Psoas muscle (tissue), 8 donors: ENCODE measurements around the gene AGAP3. TPM values are rescaled to one million over a fixed set of nuclear protein-coding genes. Genes with fewer than 3 reads are reported as not detected.

ENCODE experiments used
- ATAC-seq, 4 donors: fragments of 200-7000 bp; cut with Tn5 transposase; one replicate each; pipeline ENCODE4 v1.9.1; 2020; ENCODE audit warnings: moderate library complexity in 3 of 4, mild to moderate bottlenecking in 2 of 4
- DNase-seq, 2 donors: peaks; one replicate each; pipeline ENCODE4 v3.0.0-alpha.2; 2020
- H3K27ac ChIP-seq: fragments of 200-600 bp; one replicate; pipeline ENCODE4 v1.8.0; 2022
- H3K27me3 ChIP-seq, 3 donors: fragments of 200-600 bp in 1 of 3; one replicate each; pipeline versions ENCODE4 v1.6.1 to v1.8.0; 2013 to 2022; ENCODE audit warnings: low read length in 2 of 3, mild to moderate bottlenecking in 2 of 3, moderate library complexity in 1 of 3; ENCODE audit not compliant: insufficient read depth in 3 of 3
- H3K36me3 ChIP-seq, 2 donors: fragments of 200-600 bp in 1 of 2; one replicate each; pipeline versions ENCODE4 v1.6.1 to v1.8.0; 2013 to 2022; ENCODE audit warnings: low read depth in 1 of 2, mild to moderate bottlenecking in 1 of 2, moderate library complexity in 1 of 2; ENCODE audit not compliant: insufficient read depth in 1 of 2
- H3K4me1 ChIP-seq: fragments of 200-600 bp; one replicate; pipeline ENCODE4 v1.8.0; 2022
- H3K4me3 ChIP-seq: fragments of 200-600 bp; one replicate; pipeline ENCODE4 v1.8.0; 2022; ENCODE audit warnings: mild to moderate bottlenecking
- H3K9me3 ChIP-seq: fragments of 200-600 bp; one replicate; pipeline ENCODE4 v1.8.0; 2022
- WGBS, 3 donors: extraction: QIAGEN DNeasy Blood & Tissue Kit; methylation state at CpG; one replicate each; pipeline versions ENCODE4 v1.1.6 to v1.1.7; 2013; 5-methylcytosine and 5-hydroxymethylcytosine counted together
- intact Hi-C, 2 donors: fragments of 100-400 bp; cut with DNase I; formaldehyde crosslinking; loops; one replicate each; pipeline versions ENCODE4 v1.11.0 to v1.14.2; 2022
- polyA plus RNA-seq, 3 donors: library from polyadenylated mRNA; stranded (reverse); fragments of 200-250 nt; gene quantifications; one replicate each; pipeline ENCODE4 v1.2.3, GENCODE V29; 2013
- total RNA-seq, 4 donors: library from RNA; stranded (reverse); fragmentation: NEBNext Ultra II Directional in 2 of 4; extraction: Animal tissue kit (Norgen Biotek cat#: 25700) in 2 of 4; gene quantifications; one replicate each; pipeline versions ENCODE4 v1.2.1 to v1.2.4, GENCODE V29; 2021 to 2023
- TF ChIP-seq, protein P1 (sequence below): fragments of 200-600 bp; IDR thresholded peaks from one replicate; pipeline ENCODE4 v1.8.0; 2022; ENCODE audit warnings: antibody characterized with exemption
- donor health status: healthy with polysubstance abuse.
- donor health status: DM: no; HTN: no; CAD: no; lungs with moderate emphysema.
- donor health status: Bipolar disorder and iron deficiency.
- donor health status: healthy.
- donor health status: DM: yes; HTN: yes; CAD: no.
- donor health status: DM: no; HTN: no; CAD: no.
- donor health status: DM: no; HTN: no; CAD: no.
- donor health status: DM: yes; HTN: yes; CAD: no.

The AGAP3 gene
- total and polyA plus RNA-seq, 7 donors = 38.4 to 75.3 (median 51.4) TPM

DNA sequence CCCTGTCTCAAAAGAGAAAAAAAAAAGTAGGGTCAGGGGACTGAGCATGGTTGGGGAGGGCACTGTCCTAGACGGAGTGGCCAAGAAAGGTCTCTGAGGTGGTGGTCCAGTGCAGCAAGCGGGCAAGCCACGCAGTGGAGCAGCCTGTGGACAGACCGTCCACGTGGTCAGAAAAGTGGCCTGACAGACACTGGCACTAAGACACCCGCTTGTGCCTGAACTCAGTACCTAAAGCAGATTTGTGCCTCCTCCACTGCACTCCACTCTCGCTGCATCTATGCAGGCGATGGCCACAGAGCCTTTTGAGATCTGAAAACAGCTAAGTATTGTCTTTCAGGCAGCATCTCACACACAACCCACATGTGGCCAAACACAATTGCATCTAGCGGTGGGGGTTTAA is 92.0 kb downstream of the AGAP3 start:
- Histone ChIP-seq H3K27me3 (no peaks in the 10 kb centered on the region), H3K4me1 (peaks cover 26% of the 10 kb centered on the region), H3K4me3 (no peak overlapping the region), H3K27ac (peak overlapping the region; percentile 36), H3K9me3 (no peaks in the 10 kb centered on the region), H3K36me3 (peaks cover 0 to 20% of the 10 kb centered on the region in 2 donors)
- 61 to 88% (median 61%) methylated on average over 9 of the region's 9 CpGs for WGBS, 3 donors
- DNase-seq (no peak), ATAC-seq (peak in 1 of 4 donors; percentile 17)
- intact Hi-C loops = no loop called here
- TF ChIP-seq, protein P1, sequence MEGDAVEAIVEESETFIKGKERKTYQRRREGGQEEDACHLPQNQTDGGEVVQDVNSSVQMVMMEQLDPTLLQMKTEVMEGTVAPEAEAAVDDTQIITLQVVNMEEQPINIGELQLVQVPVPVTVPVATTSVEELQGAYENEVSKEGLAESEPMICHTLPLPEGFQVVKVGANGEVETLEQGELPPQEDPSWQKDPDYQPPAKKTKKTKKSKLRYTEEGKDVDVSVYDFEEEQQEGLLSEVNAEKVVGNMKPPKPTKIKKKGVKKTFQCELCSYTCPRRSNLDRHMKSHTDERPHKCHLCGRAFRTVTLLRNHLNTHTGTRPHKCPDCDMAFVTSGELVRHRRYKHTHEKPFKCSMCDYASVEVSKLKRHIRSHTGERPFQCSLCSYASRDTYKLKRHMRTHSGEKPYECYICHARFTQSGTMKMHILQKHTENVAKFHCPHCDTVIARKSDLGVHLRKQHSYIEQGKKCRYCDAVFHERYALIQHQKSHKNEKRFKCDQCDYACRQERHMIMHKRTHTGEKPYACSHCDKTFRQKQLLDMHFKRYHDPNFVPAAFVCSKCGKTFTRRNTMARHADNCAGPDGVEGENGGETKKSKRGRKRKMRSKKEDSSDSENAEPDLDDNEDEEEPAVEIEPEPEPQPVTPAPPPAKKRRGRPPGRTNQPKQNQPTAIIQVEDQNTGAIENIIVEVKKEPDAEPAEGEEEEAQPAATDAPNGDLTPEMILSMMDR = no peak

- DNase-seq (no peak), ATAC-seq (no peak)
- no peak overlapping the region for H3K27ac ChIP-seq
- H3K9me3 ChIP-seq = no peaks in the 10 kb centered on the region
- TF ChIP-seq, protein P1 = no peak
- intact Hi-C loops = no loop called here
- no peak overlapping the region for H3K4me3 ChIP-seq
- H3K36me3 ChIP-seq = peaks cover 0 to 26% of the 10 kb centered on the region in 2 donors
- WGBS, 3 donors = 37 to 92% (median 47%) methylated on average over 2 of the region's 2 CpGs
- H3K4me1 ChIP-seq = peaks cover 26% of the 10 kb centered on the region
- no peaks in the 10 kb centered on the region for H3K27me3 ChIP-seq
Measured at GRCh38 chr7:151178831-151179230, 92.6 kb downstream of the AGAP3 start.

- Histone ChIP-seq H3K27ac (no peak overlapping the region), H3K4me3 (no peak overlapping the region), H3K27me3 (no peaks in the 10 kb centered on the region), H3K36me3 (peaks cover 0 to 32% of the 10 kb centered on the region in 2 donors), H3K9me3 (no peaks in the 10 kb centered on the region), H3K4me1 (peaks cover 26% of the 10 kb centered on the region)
- ATAC-seq = no peak
- DNase-seq = peak in 1 of 2 donors; percentile 34
- 79 to 84% (median 81%) methylated on average over 8 of the region's 8 CpGs for WGBS, 3 donors
- TF ChIP-seq, protein P1 = no peak
- intact Hi-C loops = no loop called here
Measured at GRCh38 chr7:151179287-151179860, 93.1 kb downstream of the AGAP3 start.

DNA sequence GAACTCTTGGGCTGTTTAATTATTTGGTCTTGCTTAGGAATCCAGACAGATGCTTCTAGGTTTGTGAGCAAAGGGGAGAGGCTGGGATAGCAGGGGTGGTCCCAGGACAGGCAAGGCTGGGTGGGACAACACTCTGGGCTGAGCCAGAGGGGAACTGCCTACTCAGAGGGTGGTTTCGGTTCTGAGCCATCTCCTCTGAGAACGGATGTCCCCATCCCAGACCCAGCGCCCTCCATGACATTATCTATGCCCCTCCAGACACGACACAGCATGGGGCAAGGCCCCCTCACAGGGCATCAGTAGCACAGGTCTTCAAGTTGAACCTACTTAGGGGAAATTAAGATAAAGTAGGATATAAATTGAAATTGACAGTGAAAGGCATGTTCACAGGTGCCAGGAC is 93.7 kb downstream of the AGAP3 start:
- intact Hi-C loops = no loop called here
- Histone ChIP-seq H3K27ac (no peak overlapping the region), H3K27me3 (no peaks in the 10 kb centered on the region), H3K4me3 (no peak overlapping the region), H3K9me3 (no peaks in the 10 kb centered on the region), H3K4me1 (peaks cover 31% of the 10 kb centered on the region), H3K36me3 (peaks cover 0 to 32% of the 10 kb centered on the region in 2 donors)
- peak in 1 of 2 donors; percentile 20 for DNase-seq
- no peak for ATAC-seq
- TF ChIP-seq, protein P1 = no peak
- 78 to 80% (median 79%) methylated on average over 4 of the region's 4 CpGs for WGBS, 3 donors

DNA sequence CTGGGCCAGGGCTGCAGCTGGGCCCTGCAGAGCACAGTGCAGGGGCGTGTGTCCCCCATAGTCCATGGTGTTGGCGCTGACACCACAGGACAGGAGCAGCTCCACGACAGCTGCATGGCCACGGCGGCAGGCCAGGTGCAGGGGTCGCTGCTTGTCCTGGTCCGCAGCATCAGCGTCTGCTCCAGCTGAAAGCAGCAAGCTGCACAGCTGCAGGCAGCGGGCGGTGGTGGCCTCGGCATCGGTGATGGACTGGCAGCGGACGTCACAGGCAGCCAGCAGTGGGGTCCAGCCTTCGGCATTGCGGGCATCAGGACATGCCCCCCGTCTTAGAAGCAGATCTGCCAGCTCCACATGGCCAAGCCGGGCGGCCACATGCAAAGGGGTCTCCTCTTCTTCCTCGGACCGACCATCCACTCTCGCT is 94.7 kb downstream of the AGAP3 start:
- Histone ChIP-seq H3K36me3 (peaks cover 0 to 26% of the 10 kb centered on the region in 2 donors), H3K9me3 (no peaks in the 10 kb centered on the region), H3K4me1 (peaks cover 32% of the 10 kb centered on the region), H3K27me3 (no peaks in the 10 kb centered on the region), H3K4me3 (no peak overlapping the region), H3K27ac (no peak overlapping the region)
- intact Hi-C loops = no loop called here
- 41 to 65% (median 45%) methylated on average over 20 to 22 of the region's 22 CpGs for WGBS, 3 donors
- TF ChIP-seq, protein P1 = no peak
- DNase-seq = peak in 1 of 2 donors; percentile 50
- ATAC-seq = peak in 1 of 4 donors; percentile 18
